MCF 10A (cell line): ENCODE data around the gene AQP12A. TPM values are rescaled to one million over a fixed set of nuclear protein-coding genes. Genes with fewer than 3 reads are reported as not detected.

Experiments
- BruUV-seq: library from RNA; stranded (reverse); fragments of 400-500 nt; replicated peaks from 2 replicates; lab custom pipeline; 2021; lab: Mats Ljungman, UMichigan
- CTCF ChIA-PET: fragments of 300-600 bp; sonication (Branson Sonifier 250); formaldehyde crosslinking; extraction: SDS; loops from one replicate; lab custom pipeline; 2021; ENCODE audit warnings: antibody characterized with exemption, inconsistent platforms; lab: Yijun Ruan, JAX
- POLR2A ChIA-PET: fragments of 300-600, 350-650 bp; sonication (Branson Sonifier 250); formaldehyde crosslinking; extraction: SDS; loops from one replicate; lab custom pipeline; 2020; ENCODE audit warnings: antibody characterized with exemption, inconsistent platforms; lab: Yijun Ruan, JAX
- DNase-seq: peaks from one replicate; pipeline ENCODE4 v3.0.0-alpha.2; 2018; ENCODE audit not compliant: unreplicated experiment
- H3K27ac Mint-ChIP-seq: one replicate; pipeline ENCODE4 v1.8.0; 2022; ENCODE audit warnings: mild to moderate bottlenecking, low read depth, mixed read lengths; ENCODE audit not compliant: unreplicated experiment
- H3K27me3 Mint-ChIP-seq: one replicate; pipeline ENCODE4 v1.8.0; 2022; ENCODE audit warnings: mixed read lengths; ENCODE audit not compliant: insufficient read depth, unreplicated experiment
- H3K36me3 Mint-ChIP-seq: one replicate; pipeline ENCODE4 v1.8.0; 2022; ENCODE audit warnings: mild to moderate bottlenecking, moderate library complexity, mixed read lengths; ENCODE audit not compliant: insufficient read depth, unreplicated experiment
- H3K4me1 Mint-ChIP-seq: one replicate; pipeline ENCODE4 v1.8.0; 2022; ENCODE audit warnings: mixed read lengths; ENCODE audit not compliant: insufficient read depth, unreplicated experiment
- H3K4me3 Mint-ChIP-seq: one replicate; pipeline ENCODE4 v1.8.0; 2022; ENCODE audit warnings: mild to moderate bottlenecking, moderate library complexity, mixed read lengths; ENCODE audit not compliant: unreplicated experiment
- H3K9me3 Mint-ChIP-seq: one replicate; pipeline ENCODE4 v1.8.0; 2022; ENCODE audit warnings: mixed read lengths; ENCODE audit not compliant: unreplicated experiment
- CTCF ChIP-seq: fragments of 200-600 bp; IDR thresholded peaks from one replicate; pipeline ENCODE4 v1.8.0; 2022; ENCODE audit warnings: antibody characterized with exemption, mild to moderate bottlenecking; ENCODE audit not compliant: unreplicated experiment
- intact Hi-C: fragments of 100-400 bp; cut with micrococcal nuclease; formaldehyde crosslinking; loops from 2 replicates; pipeline ENCODE4 v1.14.1; 2022
- total RNA-seq: library from RNA; stranded (reverse); gene quantifications from 2 replicates; pipeline ENCODE4 v1.2.3, GENCODE V29; 2022

The AQP12A gene
- total RNA-seq, 1 experiment from 2014 or later = not detected

- DNase-seq = no peak
- POLR2A ChIA-PET = no interaction called here
- CTCF ChIA-PET = no interaction called here
- TF ChIP-seq CTCF = no peak
- intact Hi-C loops = no loop called here
- BruUV-seq = no TSS peak
- Mint-ChIP-seq H3K9me3 (no peaks in the 10 kb centered on the region), H3K36me3 (no peaks in the 10 kb centered on the region), H3K4me3 (no peak overlapping the region), H3K27ac (no peak overlapping the region), H3K4me1 (no peaks in the 10 kb centered on the region), H3K27me3 (peaks cover 20% of the 10 kb centered on the region)
Measured at GRCh38 chr2:240722796-240723735, 31.4 kb downstream of the AQP12A start.

GRCh38 chr2:240723851-240724250, 32.2 kb downstream of the AQP12A start:
- Mint-ChIP-seq H3K36me3 (no peaks in the 10 kb centered on the region), H3K4me3 (no peak overlapping the region), H3K27ac (no peak overlapping the region), H3K4me1 (no peaks in the 10 kb centered on the region), H3K9me3 (no peaks in the 10 kb centered on the region), H3K27me3 (peaks cover 25% of the 10 kb centered on the region)
- CTCF ChIA-PET = no interaction called here
- no peak for TF ChIP-seq CTCF
- BruUV-seq = no TSS peak
- intact Hi-C loops = no loop called here
- POLR2A ChIA-PET = no interaction called here
- no peak for DNase-seq

GRCh38 chr2:240724431-240724830, 32.8 kb downstream of the AQP12A start:
- ChIA-PET POLR2A (no interaction called here), CTCF (no interaction called here)
- DNase-seq = no peak
- Mint-ChIP-seq H3K4me1 (no peaks in the 10 kb centered on the region), H3K9me3 (no peaks in the 10 kb centered on the region), H3K27me3 (peaks cover 31% of the 10 kb centered on the region), H3K4me3 (no peak overlapping the region), H3K27ac (no peak overlapping the region), H3K36me3 (no peaks in the 10 kb centered on the region)
- BruUV-seq = no TSS peak
- intact Hi-C loops = no loop called here
- TF ChIP-seq CTCF = no peak

- no peak overlapping the region for H3K4me3 Mint-ChIP-seq
- BruUV-seq = no TSS peak
- peaks cover 35% of the 10 kb centered on the region for H3K27me3 Mint-ChIP-seq
- DNase-seq = no peak
- POLR2A ChIA-PET = no interaction called here
- intact Hi-C loops = no loop called here
- H3K9me3 Mint-ChIP-seq = no peaks in the 10 kb centered on the region
- no peaks in the 10 kb centered on the region for H3K4me1 Mint-ChIP-seq
- CTCF ChIA-PET = no interaction called here
- no peak overlapping the region for H3K27ac Mint-ChIP-seq
- H3K36me3 Mint-ChIP-seq = no peaks in the 10 kb centered on the region
- no peak for TF ChIP-seq CTCF
Measured at GRCh38 chr2:240725266-240725665, 33.6 kb downstream of the AQP12A start.
